Memory B cell (primary cell): Measurements from ENCODE around the gene FOXR1.

Experiments
- ATAC-seq: fragments of 150-1000 bp; cut with Tn5 transposase; 2 replicates; pipeline ENCODE4 v1.10.0; 2021; ENCODE audit warnings: low read depth, mild to moderate bottlenecking, moderate library complexity
- DNase-seq, 2 donors: peaks; one replicate each; pipeline ENCODE4 v3.0.0; 2022; ENCODE audit warnings: low spot score in 2 of 2
- H3K27ac Mint-ChIP-seq: one replicate; pipeline ENCODE4 v1.8.0; 2022; ENCODE audit warnings: mild to moderate bottlenecking, moderate library complexity, mixed read lengths
- H3K27me3 Mint-ChIP-seq: one replicate; pipeline ENCODE4 v1.8.0; 2022; ENCODE audit warnings: mixed read lengths
- H3K36me3 Mint-ChIP-seq: one replicate; pipeline ENCODE4 v1.8.0; 2022; ENCODE audit warnings: mild to moderate bottlenecking, mixed read lengths
- H3K4me1 Mint-ChIP-seq: one replicate; pipeline ENCODE4 v1.8.0; 2022; ENCODE audit warnings: mixed read lengths
- H3K4me3 Mint-ChIP-seq: one replicate; pipeline ENCODE4 v1.8.0; 2022; ENCODE audit warnings: mild to moderate bottlenecking, moderate library complexity, mixed read lengths
- H3K9me3 Mint-ChIP-seq: one replicate; pipeline ENCODE4 v1.8.0; 2022; ENCODE audit warnings: mixed read lengths

The FOXR1 gene

DNA sequence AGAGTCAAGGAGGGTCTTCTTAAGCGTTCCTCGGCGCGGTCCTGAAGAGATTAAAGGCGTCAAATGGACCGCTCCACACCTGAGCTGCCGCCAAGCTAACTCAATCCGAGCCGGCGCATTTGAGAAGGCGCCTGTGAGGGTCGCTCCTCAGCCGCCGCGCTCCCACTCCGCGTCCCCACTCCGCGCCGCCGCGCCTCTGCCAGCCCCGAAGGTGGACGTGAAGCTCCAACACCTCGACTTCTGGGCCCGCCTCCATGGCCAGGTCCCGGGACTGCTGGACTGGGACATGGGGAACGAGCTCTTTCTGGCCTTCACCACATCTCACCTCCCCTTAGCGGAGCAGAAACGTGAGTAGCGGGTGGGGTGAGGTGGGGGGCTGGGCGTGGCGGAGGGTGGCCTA lies at the start of gene FOXR1:
FOXR1 (plus strand) TSS at position 116 of the 400 bp plus-strand sequence; CDS start at position 287, 171 bp downstream.
- Mint-ChIP-seq H3K4me3 (no peak within 1 kb of the TSS), H3K36me3 (no peaks in the 10 kb centered on the region), H3K9me3 (no peaks in the 10 kb centered on the region), H3K4me1 (no peaks in the 10 kb centered on the region), H3K27ac (no peak within 1 kb of the TSS), H3K27me3 (peaks cover 22% of the 10 kb centered on the region)
- ATAC-seq (no peak), DNase-seq (no peak)

DNA sequence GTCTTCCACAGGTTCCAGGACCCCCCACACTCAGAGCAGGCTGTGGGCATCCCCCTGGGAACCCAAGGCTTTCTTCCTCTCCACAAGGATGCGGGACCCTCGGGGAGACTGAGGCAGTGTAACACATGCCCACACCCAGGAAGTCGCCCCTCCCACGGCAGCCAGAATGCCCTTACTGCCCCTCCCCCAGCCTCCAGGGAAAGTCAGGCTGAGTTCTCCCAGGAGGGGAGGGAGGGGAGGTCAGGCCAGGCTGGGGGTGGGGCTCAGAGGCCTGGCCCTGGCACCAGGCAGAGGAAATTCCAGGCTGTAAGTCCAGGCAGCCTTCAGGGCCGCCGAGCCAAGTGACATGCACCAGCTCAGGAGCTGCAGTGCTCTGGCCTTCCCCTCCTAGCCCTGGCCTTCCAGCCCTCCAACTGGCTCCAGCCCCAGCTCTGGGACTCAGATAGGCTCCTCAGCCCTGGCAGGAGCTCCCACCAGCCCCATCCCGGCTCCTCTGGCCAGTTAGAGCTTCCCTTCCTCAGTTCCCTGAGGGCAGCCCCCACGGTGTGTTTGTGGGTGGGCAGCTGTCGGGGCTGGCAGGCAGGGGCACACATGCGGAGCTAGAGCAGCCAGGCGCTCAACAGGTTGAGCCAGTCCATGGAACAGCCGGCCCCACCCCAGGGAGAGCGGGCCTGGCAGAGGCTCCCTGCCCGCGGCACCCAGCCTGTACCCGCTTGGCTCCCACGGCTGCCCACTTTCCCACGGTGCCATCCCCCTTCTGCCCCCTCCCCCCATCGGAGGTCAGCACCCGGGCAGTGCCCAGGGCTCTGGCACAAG lies 49.4 kb upstream of the FOXR1 start:
- no peaks in the 10 kb centered on the region for H3K27me3 Mint-ChIP-seq
- H3K27ac Mint-ChIP-seq = no peak overlapping the region
- H3K36me3 Mint-ChIP-seq = peaks cover 2% of the 10 kb centered on the region
- peaks cover 65% of the 10 kb centered on the region for H3K4me1 Mint-ChIP-seq
- no peak for DNase-seq
- peaks cover 2% of the 10 kb centered on the region for H3K9me3 Mint-ChIP-seq
- no peak for ATAC-seq
- H3K4me3 Mint-ChIP-seq = no peak overlapping the region

- Mint-ChIP-seq H3K4me1 (peaks cover 65% of the 10 kb centered on the region), H3K4me3 (peak overlapping the region; percentile 90), H3K9me3 (peaks cover 2% of the 10 kb centered on the region), H3K27me3 (no peaks in the 10 kb centered on the region), H3K36me3 (peaks cover 2% of the 10 kb centered on the region), H3K27ac (peak overlapping the region; percentile 67)
- DNase-seq = no peak
- no peak for ATAC-seq
Observed at GRCh38 chr11:118922745-118923627, 48.6 kb upstream of the FOXR1 start.

GRCh38 chr11:118923721-118924587 lies 47.6 kb upstream of the FOXR1 start:
- Mint-ChIP-seq H3K36me3 (peaks cover 2% of the 10 kb centered on the region), H3K9me3 (peaks cover 2% of the 10 kb centered on the region), H3K27me3 (no peaks in the 10 kb centered on the region), H3K4me1 (peaks cover 57% of the 10 kb centered on the region), H3K27ac (peak overlapping the region; percentile 67), H3K4me3 (peak overlapping the region; percentile 90)
- no peak for DNase-seq
- no peak for ATAC-seq

DNA sequence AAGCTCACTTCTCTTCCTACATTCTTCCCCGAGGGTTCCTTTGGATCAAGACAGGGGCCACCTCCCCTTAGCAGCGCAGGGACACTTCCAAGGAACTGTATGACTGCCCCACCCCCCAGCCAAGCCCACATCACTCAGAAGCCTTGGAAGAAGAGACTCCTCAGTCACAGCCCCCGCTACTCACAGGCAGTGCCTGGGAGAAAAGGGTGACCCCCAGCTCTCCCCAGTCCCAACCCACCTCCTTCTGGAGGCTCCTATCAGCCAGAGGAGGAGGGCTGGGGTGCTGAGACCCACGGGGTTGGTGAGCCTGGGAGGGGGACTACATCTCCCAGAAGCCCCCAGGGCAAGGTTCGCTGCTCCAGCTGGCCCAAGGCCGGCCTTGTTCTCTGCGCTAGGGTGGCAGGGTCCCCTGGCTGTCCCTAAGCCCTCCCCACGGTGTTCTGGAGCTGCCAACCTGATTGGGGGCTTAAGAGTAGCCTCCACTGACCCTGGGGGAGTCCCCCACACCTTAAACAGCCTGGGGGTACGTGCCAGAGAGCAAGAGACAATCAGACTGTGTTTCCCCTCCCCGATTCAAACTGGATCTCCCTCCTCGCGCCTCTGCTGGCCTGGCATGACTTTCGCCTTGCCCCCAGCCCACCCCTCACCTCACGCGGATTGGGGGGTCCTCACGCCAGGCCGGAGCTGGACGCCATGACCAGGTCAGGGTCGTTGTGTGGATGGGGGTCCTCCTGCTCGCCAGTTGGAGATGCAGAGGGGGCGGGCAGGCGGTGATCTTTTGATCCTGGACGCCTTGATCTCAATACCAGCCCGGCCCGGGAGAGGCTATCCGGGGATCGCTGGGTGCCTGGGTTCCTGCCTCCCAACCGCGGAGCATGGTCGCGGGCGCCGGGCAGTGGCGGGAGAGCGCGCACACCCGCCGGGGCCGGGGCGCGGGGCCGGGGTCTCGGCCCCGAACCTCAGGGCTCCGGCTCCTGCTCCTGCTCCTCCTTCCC lies 46.7 kb upstream of the FOXR1 start:
- Mint-ChIP-seq H3K27ac (peak overlapping the region; percentile 67), H3K27me3 (no peaks in the 10 kb centered on the region), H3K9me3 (peaks cover 2% of the 10 kb centered on the region), H3K4me1 (peaks cover 49% of the 10 kb centered on the region), H3K4me3 (peak overlapping the region; percentile 90), H3K36me3 (peaks cover 1% of the 10 kb centered on the region)
- ATAC-seq (no peak), DNase-seq (peak; percentile 41 to 67)

GRCh38 chr11:118927554-118928100 lies 43.9 kb upstream of the FOXR1 start:
- peak overlapping the region; percentile 100 for H3K27ac Mint-ChIP-seq
- DNase-seq = no peak
- H3K4me1 Mint-ChIP-seq = peaks cover 46% of the 10 kb centered on the region
- H3K4me3 Mint-ChIP-seq = peak overlapping the region; percentile 93
- peaks cover 2% of the 10 kb centered on the region for H3K9me3 Mint-ChIP-seq
- H3K27me3 Mint-ChIP-seq = no peaks in the 10 kb centered on the region
- no peak for ATAC-seq
- no peaks in the 10 kb centered on the region for H3K36me3 Mint-ChIP-seq

DNA sequence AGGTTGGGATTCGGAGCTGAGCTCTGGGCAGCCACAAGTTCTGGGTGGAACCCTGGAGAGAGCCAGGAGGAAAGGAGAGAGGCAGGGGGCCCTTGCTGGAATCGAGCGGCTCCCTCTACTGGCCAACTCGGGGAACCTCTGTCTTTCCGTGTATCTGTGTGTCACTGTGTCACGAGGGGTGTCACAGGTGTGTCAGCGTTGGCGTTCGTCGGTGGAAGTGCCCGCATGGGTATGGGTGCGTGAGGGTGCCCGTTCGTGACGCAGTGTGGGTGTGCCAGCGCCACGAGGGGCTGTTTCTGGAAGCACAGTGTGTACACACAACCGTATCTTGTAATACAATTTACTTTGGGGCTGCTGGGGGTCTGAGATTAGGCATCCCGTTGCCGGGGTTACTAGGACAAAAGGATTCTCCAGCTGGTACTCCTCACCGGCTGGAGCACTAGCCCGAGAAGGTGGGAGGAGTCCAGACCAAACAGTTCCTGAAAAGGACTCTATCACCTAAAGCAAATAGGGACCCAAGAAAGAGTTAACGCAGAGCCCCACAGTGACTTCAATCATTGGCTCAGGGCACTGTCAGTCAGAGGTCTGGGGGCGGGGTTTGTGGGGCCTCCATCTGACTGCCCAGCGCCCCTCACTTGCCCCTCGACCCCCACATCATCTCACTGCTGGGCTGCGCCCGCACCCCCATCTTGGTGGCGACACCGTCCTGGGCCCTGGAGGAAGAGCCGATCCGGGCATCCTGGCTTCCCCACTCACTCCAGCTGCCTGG lies 43.3 kb upstream of the FOXR1 start:
- ATAC-seq (peak; percentile 62), DNase-seq (peak; percentile 97 to 98)
- Mint-ChIP-seq H3K4me3 (peak overlapping the region; percentile 93), H3K4me1 (peaks cover 41% of the 10 kb centered on the region), H3K27me3 (no peaks in the 10 kb centered on the region), H3K27ac (peak overlapping the region; percentile 100), H3K36me3 (no peaks in the 10 kb centered on the region), H3K9me3 (peaks cover 2% of the 10 kb centered on the region)

DNA sequence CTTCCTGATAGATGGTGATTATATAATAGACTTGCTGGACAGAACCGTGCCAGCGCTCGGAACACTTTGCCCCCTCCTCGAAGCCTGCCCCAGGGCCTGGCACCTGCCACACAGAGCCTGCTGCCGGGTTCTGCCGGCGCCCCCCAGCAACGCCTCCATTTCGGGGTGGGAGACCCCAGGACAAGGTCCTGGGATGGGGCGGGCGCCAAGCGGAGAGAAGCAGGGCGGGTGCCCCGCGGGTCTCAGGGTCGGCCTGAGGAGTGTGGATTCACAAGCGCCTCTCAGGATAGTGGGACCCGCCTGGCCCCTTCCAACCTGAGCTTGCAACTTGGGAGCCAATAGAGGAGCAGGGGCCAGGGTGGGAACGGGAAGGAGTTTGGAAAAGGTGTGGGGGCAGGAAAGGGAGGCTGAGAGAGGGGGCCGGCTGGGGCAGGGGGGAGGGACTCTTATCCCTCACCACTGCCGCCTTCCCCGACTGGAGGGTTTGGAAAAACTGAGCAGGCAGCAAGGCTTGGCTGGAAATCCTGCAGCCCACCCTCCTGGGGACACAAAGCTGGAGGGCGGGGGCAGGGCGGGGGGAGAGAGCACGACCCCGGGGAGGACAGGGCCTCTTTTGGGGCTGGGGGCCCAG lies 42.6 kb upstream of the FOXR1 start:
- peak overlapping the region; percentile 93 for H3K4me3 Mint-ChIP-seq
- DNase-seq = no peak
- peaks cover 34% of the 10 kb centered on the region for H3K4me1 Mint-ChIP-seq
- H3K27me3 Mint-ChIP-seq = no peaks in the 10 kb centered on the region
- peak overlapping the region; percentile 100 for H3K27ac Mint-ChIP-seq
- ATAC-seq = peak; percentile 1
- H3K36me3 Mint-ChIP-seq = no peaks in the 10 kb centered on the region
- H3K9me3 Mint-ChIP-seq = peaks cover 2% of the 10 kb centered on the region

- Mint-ChIP-seq H3K4me3 (peak overlapping the region; percentile 93), H3K9me3 (peaks cover 2% of the 10 kb centered on the region), H3K4me1 (peaks cover 28% of the 10 kb centered on the region), H3K27me3 (no peaks in the 10 kb centered on the region), H3K36me3 (no peaks in the 10 kb centered on the region), H3K27ac (peak overlapping the region; percentile 100)
- DNase-seq = peak in 1 of 2 donors; percentile 63
- ATAC-seq = peak; percentile 2
Observed at GRCh38 chr11:118929501-118930093, 42.0 kb upstream of the FOXR1 start.

GRCh38 chr11:118930094-118930712 lies 41.4 kb upstream of the FOXR1 start:
- ATAC-seq (peak; percentile 6), DNase-seq (peak; percentile 92 to 93)
- peaks cover 2% of the 10 kb centered on the region for H3K9me3 Mint-ChIP-seq
- peak overlapping the region; percentile 100 for H3K27ac Mint-ChIP-seq
- peak overlapping the region; percentile 93 for H3K4me3 Mint-ChIP-seq
- no peaks in the 10 kb centered on the region for H3K36me3 Mint-ChIP-seq
- no peaks in the 10 kb centered on the region for H3K27me3 Mint-ChIP-seq
- peaks cover 29% of the 10 kb centered on the region for H3K4me1 Mint-ChIP-seq

GRCh38 chr11:118931571-118931970 lies 40.0 kb upstream of the FOXR1 start:
- H3K27me3 Mint-ChIP-seq = no peaks in the 10 kb centered on the region
- no peak for DNase-seq
- H3K9me3 Mint-ChIP-seq = no peaks in the 10 kb centered on the region
- H3K36me3 Mint-ChIP-seq = no peaks in the 10 kb centered on the region
- no peak overlapping the region for H3K4me3 Mint-ChIP-seq
- peaks cover 25% of the 10 kb centered on the region for H3K4me1 Mint-ChIP-seq
- no peak for ATAC-seq
- no peak overlapping the region for H3K27ac Mint-ChIP-seq
